Suppressor macrophage (primary cell): ENCODE data around the gene GASK1A.
"Not testable (repeated sequence)": the region's sequence is repeated elsewhere in the genome, so short reads cannot be mapped to it uniquely, and the experiment has no call there.

ENCODE experiments used
- DNase-seq, 4 experiments: peaks; one replicate each; pipeline ENCODE4 v3.0.0-alpha.2; 2020 to 2022
- total RNA-seq, 17 experiments: gene quantifications; one replicate each; lab custom pipeline; 2026; ENCODE audit warnings: mixed read lengths in 6 of 17, inconsistent platforms in 3 of 17; lab: John Stamatoyannopoulos, UW

The GASK1A gene
- total RNA-seq, result 0.04 to 5.3 (median 1.7) reads per million in 17 experiments

DNA sequence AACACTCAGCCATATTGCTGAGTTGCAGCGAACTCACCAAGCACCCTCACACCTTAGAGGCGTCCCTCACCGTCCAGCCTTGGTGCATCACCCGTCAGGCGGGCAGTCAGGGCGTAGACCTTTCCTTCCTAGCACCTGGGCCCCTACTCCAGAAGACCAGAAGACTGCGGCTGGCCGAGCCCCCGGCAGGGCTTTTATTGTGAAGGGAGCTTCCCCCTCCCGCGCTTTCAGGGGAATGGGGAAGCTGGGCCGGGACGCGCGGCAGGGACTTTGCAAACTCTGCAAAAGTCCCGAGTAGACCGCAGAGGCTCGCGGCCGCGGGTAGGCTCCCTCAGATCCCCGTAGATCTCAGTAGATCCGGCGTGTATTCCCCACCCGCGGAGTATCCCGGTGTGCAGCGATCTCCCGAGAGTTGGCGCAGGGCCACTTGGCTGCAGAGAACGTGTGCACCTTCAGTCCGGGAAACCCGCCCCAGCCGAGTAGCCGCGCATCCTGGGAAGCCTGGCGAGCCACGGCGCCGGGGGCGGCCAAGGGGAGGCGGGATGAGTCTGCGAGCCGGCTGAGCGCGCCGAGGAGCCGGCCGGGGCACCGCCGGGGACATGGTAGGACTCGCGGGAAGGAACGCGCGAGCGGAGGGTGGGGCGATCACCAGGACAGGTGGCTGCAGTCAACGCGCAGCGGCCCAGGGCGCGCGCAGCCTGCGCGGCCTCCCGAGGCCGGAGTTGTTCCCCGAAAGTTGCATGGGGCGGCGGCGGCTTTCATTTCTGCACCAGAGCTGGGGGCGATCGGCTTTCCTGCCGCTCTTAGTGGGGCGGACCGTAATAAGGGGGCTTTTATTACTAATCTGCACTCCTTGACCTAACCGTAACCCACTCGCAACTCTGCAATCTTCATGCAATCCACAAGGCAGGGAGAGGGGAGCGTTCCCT, at the start of gene GASK1A:
TSS of gene GASK1A (plus strand) at position 268 of the 929 bp plus-strand sequence. CDS start at position 600, 332 bp downstream.
- DNase-seq, result peak; percentile 74 to 91 (median 86)

DNA sequence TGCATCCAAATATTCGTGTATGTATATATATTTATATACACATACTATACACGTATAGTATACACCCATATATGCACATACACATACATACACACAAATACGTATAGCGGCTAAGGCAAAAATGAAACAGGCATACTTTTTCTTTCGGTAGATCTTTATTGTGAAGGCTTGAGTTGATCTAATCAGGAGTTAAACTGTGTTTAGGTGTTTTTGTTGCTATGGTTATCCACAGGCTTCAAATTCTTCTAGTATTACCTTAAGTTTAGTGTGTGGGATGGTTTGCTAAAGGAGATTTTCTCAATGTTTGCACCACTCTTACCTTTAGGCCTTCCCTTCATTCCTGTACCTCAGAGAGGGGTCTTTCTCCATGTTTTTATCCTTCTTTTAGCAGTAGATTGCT, 45.0 kb upstream of the GASK1A start:
- no peak for DNase-seq

DNA sequence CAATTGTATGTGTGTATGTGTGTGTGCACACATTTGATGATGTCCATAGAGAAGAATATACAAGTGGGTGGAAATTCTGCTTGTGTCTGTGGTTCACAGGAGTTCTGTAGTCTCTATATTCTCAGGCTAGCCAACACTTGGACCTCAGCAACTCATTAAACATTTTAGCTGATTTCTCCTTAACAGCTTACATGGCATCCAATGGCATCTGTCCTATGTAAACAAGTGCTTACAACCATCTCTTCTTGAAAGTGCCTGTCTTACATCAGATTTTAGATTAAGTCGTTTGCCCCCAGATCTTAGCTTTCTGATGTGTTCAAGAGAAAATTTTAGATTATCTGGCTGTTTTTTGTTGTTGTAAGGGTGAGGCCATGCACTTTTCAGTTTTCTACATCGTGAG, 44.2 kb upstream of the GASK1A start:
- no peak for DNase-seq

DNA sequence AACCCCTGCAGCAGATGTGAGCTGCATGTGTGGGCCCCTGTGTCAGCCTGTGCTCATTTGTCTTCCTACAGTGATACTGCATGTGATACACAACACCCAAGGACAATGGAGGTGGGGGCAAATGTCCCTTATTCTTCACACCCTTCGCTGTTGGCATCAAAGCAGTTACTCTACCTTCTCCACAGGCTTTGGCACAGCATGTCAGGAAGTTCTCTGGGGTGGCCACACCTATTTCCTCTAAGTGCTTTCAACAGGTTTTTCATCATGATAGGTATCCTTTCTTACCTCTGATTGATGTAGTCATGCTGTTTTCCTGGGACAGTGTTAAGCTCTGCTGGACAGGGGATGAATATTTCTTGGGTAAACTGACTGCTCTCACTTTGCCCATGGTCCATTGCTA, 43.6 kb upstream of the GASK1A start:
- DNase-seq, result no peak

DNA sequence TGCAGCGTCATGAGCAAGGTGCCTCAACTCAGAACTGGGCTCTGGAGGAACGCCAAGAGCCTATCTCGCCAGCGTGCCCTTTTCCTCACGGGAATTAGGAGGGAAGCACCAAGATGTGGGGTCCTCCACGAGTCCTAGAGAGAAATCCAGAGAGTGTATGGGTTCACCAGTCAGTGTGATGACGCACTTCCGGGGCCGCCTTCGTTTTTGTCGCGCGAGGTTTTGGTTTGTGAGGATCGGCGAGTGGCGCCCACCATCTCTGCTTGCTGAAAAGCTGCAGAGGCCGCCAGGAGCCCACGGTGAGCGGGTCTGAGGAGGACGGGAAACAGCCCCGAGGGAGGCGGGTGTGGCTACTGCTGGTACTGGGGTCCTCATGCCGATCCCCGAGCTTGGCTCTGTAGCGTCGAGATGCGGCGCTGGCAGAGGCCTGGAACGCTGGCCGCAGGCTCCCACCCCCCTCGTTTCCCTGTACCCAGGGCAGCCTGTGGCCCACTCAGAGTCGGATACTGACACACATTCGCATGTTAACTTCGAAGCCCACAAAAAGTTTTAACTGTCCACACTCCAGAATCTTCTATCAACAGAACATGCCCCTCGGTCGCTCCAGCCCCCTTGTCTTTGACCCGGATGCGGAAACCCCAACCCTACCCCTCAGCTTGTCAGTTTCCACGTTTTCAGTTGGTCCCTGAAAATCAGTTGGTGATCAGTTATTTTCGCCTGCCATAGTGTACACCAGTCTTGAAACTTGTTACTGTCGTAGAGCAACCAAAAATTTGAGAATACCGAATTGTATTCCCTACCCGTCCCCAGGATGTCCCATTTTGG, 42.7 kb upstream of the GASK1A start:
- peak in 2 of 4 experiments; percentile 4 to 6 for DNase-seq

DNA sequence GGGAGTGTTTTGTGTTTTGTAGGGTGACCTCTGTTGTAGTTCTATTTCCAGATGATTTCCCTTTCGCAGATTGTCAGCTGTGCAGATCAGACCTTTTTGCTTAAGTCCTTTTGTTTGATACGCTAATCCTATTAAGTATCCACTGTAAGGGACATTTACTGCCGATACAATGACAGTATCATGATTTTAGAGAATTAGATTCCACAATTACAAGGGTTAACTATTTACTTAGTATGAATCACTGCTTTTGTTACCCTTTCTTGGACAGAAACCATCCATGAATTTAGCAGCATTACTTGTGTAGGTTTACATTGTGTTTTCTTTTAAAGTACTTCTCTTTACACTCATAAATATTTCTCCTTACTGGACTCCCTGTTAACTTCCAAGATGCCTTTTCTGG, 41.8 kb upstream of the GASK1A start:
- no peak for DNase-seq

DNA sequence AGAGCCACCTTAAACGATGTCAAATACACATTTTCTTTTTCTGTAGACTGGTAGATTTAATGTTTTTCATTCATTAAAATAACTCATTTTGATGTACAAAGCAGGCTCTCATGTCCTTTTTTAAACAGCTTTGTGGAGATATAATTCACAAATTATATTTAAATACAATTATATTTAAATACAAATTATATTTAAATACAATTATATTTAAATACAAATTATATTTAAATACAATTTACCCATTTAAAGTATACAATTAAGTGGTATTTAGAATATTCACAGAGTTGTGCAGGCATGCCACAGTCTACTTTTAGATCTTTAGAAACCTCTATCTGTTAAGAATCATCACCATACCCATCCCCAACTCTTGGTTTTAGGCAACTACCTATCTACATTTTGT, 36.4 kb upstream of the GASK1A start:
- no peak for DNase-seq

DNA sequence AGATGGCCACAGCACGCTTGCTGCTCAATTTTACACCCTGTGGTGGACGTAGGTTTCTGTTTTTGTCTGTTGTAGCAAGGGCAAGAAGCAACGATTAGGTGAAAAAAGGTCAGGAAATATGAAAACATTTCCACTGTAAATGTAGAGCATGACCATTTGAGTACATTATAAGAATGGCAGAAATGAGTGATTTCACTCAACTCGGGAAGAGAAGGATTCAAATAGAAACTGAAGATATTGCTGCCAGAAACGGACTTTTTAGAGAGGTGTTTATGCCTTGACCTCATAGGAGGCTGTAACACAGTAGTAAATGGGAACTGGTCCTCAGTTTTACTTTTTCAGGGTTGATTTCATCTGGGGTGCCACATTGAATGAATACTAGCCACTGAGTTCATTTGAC, 33.1 kb upstream of the GASK1A start:
- DNase-seq, result no peak

DNA sequence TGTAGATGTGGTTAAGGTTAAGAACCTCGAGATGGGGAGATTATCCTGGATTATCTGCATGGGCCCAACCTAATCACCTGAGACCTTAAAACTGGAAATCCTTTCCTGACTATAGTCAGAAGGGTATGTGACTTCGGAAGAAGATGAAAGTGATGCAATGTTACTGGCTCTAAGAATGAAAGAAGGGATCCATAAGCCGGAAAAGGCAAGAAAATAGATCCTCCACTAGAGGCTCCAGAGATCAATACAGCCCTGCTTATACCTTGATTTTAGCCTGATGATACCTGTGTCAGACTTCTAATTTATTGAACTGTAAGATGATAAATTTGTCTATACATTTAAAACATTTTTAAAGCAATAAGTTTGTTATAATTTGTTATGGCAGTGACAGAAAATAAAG, 21.5 kb upstream of the GASK1A start:
- no peak for DNase-seq

DNA sequence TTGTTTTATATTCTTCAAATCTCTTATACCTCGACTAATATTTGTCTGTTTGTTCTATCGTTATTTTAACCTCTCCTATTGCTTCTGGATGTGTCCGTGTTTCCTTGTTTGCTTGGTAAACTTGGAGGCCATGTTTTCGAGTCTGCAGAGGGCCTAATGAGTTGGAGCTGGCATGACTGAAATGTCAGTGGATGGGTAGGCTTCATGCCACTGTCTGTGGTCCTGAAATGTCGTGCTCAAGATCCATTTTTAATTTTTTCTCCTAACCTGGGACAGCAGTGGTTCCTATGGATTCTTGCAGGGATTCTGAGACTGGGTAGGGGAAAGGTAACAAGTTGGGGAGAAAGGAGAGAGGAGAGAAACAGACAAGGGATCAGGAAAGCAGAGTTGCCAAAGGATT, 18.8 kb upstream of the GASK1A start:
- DNase-seq, result no peak

DNA sequence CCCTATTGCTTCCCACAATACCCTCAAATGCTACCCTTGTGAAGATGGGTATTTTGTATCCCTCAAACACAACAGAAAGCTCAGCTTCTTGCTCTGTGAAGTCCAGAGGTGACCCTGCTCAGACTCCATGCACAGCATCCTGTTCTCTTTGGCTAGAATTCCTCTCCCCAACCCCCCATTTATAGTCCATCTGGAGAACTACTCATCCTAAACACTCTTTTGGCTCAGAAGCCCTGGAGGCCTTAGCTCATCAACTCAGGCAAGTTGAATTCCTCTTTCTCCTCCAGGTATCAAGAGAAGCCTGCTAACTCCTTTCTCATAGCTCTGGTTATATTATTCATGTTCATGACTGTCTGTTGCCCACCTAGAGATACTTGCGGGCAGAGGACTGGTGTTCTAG, 18.3 kb upstream of the GASK1A start:
- DNase-seq, result no peak

DNA sequence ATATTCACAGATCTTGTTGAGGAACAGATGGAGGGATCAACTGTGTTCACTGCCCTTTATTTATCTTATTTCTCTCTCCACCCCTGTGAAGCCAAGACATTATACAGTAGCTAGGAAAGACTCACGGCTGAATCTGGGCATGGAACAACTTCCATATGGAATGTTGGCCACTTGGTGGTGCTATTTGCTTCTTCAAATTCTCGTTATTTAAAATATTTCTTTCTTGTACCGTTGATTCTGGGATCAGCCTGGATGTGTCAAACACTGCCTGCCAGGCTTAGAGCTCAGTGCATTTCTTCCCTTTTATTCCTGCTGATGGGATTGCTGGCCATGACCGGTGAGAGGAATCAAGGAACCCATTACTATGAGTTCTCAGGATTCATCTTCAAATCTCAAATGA, 17.5 kb upstream of the GASK1A start:
- DNase-seq, result peak; percentile 42 to 73 (median 60)

DNA sequence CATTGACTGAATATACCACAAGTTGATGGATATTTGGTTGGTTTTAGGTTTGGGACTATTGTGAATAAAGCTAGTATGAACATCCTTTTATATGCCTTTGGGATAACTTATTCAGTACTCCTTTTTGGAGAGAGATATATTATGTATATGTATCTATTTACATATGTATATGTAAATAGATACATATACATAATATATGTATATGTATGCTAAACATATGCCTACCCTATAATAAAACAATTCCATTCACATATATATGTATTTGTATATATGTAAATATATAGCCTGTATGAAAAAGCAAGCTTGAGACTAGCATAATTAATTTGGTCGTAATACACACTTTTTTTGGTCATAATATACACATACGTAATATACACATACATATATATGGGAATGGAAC, 15.8 kb upstream of the GASK1A start:
- DNase-seq, result no peak

DNA sequence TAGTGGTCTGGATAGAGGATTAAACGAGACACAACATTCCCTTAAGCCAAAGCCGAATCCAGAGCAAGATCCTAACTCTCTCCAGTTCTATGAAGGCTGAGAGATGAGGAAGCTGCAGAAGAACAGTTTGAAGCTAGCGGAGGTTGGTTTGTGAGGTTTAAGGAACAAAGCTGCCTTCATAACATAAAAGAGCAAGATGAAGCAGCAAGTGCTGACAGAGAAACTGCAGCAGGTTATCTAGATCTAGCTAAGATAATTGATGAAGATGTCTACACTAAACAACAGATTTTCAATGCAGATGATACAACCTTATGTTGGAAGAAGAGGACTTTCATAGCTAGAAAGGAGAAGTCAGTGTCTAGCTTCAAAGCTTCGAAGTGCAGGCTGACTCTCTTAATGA, 14.8 kb upstream of the GASK1A start:
- DNase-seq, result peak in 1 of 4 experiments; percentile 10

DNA sequence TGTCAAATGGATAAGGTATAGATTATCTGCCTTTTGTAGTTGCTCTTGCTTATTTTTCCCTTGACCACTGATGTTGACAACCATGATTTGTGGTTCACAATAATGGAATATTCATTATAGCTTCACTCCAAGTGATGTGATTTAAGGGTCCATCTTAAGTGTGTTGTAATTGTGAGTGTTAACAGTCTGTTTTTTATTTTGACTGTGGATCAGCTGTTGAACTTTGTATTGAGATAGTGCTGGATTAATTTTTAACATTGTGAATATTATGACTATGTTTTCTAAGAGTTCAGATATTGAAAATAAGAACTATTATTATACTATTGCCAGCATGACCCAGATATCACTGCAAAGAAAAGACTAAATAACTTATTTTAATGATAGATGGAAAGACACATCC, 8.6 kb upstream of the GASK1A start:
- DNase-seq, result no peak

DNA sequence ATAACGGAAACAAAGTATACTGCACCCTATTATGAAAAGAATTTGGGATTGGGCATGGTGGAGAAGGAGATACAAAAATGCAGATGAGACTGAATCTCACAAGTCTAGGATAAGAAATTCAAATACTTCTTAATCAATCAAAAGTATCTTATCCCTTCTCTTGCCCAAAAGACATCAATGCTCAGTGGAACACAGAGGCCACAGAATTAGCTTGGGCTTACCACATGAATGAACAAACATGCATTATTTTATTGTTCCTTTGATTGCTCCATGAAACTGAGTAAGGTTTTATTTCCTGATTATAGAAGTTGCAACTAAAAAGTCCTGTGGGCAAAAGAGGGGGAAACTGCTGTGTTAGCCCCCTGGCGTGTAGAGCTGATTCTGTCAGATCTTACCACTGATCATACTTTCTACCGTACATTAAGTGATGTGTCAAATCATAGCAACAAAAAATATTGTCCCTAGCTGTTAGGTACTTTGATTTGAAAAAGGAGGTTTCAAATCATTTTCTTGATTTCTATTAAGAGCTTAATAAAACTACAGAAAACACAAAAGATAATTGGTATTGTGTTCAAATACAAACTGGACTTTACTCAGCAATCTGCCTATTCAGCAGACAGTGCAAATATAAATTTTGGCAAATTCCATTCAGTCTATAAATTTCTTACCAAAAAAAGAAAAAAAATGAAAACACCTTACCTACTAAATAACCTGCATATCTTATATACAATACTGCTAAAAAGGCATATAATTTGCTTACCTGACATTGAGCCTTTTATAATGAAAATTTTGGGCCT, 7.9 kb upstream of the GASK1A start:
- DNase-seq, result no peak

DNA sequence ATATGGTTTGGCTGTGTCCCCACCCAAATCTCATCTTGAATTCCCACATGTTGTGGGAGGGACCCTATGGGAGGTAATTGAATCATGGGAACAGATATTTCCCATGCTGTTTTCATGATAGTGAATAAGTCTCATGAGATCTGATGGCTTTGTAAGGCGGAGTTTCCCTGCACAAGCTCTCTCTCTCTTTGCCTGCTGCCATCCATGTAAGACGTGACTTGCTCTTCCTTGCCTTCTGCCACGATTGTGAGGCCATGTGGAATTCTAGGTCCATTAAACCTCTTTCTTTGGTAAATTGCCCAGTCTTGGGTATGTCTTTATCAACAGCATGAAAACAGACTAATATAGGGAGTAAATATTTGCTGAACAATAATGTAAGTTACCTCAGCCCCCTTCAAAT, 4.2 kb upstream of the GASK1A start:
- not testable (repeated sequence) for DNase-seq

DNA sequence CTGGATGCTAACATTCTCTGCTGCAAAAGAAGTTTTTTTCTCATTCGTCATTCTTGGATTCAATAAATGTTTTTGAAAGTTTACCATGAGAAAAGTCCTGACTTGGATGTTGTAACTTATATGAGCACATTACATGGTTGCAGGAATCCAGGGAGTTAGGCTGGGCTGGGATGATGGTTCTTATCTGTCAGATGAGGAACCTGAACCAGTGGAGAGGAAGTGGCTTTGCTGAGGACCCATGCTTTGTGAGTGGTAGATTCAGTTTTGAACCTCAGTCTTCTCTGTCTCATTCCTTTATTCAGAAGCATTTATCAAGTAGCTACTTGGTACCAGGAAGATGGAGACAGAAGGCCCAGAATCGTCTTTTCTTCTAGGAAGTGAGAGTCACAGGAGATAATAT, 3.7 kb upstream of the GASK1A start:
- peak; percentile 10 to 48 (median 38) for DNase-seq

DNA sequence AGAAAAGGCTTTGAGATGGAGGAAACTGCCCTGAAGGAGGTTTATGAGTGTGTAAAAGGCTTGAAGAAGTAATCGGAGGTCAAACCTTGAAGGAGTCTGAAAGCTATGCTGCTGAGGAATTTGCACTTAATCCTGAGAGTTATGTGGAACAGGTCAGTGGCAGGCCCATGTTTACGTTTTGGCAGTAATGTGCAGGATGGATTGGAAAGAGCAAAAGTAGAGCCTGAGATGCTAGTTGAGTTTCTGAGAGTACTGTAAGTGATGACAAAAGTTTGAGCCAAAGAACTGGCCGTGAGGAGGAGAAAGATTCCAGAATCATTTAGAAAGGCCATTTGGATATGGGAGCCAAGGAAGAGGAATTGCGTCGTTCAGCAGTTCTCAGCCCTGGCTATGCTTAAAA, 3.2 kb upstream of the GASK1A start:
- no peak for DNase-seq

DNA sequence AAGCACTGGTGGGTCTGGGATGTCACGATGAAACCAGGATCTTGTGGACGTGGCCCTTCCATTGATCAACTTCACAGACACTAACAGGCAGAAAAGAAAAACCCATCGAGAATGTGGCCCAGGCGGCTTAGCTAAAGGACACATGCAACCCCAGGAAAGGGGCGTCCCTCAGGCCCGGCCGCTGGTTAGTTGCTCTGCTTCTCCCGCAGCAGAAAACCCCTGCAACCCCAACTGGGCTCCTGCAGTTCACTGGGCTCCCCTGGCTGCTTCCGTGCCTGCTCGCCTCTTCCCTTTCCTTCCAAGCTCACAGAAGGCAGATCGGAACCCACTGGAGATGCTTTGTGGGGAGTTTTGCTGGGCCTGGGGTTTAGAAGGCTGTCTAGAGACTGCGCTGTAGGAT, 1.1 kb downstream of the GASK1A start:
- DNase-seq, result no peak

DNA sequence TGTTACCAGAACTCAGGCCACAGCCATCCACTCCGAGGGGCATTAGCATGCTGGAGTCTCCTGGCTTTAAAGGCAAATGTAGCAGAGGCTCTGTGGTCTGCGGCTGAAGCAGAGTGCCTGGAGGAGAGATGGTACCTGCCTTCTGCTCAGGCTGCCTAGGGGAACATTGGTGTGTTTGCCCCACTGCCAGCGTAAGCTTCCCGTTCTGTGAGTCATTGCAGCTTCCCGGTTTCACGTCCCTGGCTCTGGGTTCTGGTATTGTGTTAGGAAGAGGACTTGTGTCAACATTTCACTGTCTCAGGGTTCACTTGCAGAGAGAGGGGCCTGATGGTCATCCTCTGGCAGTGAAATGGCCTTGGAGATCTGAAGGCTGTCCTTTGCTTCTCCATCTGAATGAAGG, 1.8 kb downstream of the GASK1A start:
- DNase-seq, result peak; percentile 22 to 55 (median 50)

DNA sequence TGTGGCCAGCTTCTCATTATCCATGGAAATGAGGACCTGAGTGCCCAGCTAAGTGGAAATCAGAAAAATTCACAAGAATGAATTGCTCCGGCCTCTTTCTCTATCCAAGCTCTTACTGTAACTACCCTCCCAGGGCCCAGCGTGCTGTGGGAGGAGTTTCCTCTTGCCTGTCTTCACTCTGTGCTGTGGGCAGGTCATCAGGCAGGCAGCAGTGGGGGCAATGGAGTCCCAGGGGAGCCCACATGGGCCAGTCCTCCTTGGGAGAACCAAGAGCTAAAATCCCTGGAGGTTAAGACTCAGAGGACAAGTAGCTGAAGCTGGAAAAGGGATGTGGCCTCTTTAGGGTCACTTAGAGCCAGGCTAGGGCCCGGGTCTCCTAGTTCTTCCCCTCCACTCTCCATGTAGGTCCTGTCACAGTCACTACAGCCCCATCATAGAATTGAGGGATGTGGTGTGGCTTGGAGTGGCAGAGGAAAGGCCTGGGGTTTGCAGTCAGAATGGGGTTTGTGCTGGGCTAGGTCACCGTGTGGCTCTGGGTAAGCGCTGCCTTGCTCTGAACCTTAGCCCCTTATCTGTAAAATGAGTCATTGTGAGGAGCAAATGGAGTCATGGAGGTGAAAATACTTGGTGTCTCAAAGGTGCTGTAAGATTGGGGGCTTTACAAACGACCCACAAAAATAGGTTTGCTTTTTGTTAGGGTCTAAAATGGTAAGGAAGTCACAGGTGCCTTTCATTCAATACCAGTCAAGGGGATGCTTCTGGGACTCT, 3.7 kb downstream of the GASK1A start:
- no peak for DNase-seq
